IMR-90 (cell line): ENCODE data around the gene CHML. TPM values are rescaled to one million over a fixed set of nuclear protein-coding genes. Genes with fewer than 3 reads are reported as not detected.

Experiments
- ATAC-seq: fragments of 200-7000 bp; cut with Tn5 transposase; 2 replicates; pipeline ENCODE4 v1.9.1; 2020; ENCODE audit warnings: low read depth, mild to moderate bottlenecking, moderate library complexity
- BruUV-seq: library from RNA; stranded (reverse); fragments of 400-500 nt; replicated peaks from 2 replicates; lab custom pipeline; 2021; lab: Mats Ljungman, UMichigan
- CTCF ChIA-PET: fragments of 300-600 bp; formaldehyde crosslinking; extraction: SDS; loops from one replicate; lab custom pipeline; 2021; ENCODE audit warnings: antibody characterized with exemption; lab: Yijun Ruan, JAX
- POLR2A ChIA-PET: fragments of 300-600 bp; sonication (Branson Sonifier 250); formaldehyde crosslinking; loops from one replicate; lab custom pipeline; 2022; ENCODE audit warnings: antibody characterized with exemption; ENCODE audit not compliant: unreplicated experiment; lab: Charles Lee
- DNase-seq: peaks from one replicate; pipeline ENCODE4 v3.0.0; 2013
- H2AFZ ChIP-seq: replicated peaks from 2 replicates; pipeline ENCODE3; 2013; ENCODE audit warnings: low read length, mild to moderate bottlenecking; ENCODE audit not compliant: poor library complexity
- H2AK5ac ChIP-seq: 2 replicates; pipeline ENCODE4 v1.6.1; 2013; ENCODE audit warnings: low read depth, low read length, inconsistent platforms
- H2AK9ac ChIP-seq: replicated peaks from 2 replicates; pipeline ENCODE3; 2013; ENCODE audit warnings: mild to moderate bottlenecking, low read depth, low read length, moderate library complexity; ENCODE audit not compliant: poor library complexity
- H2BK120ac ChIP-seq: 2 replicates; pipeline ENCODE4 v1.6.1; 2013; ENCODE audit warnings: low read depth, low read length, inconsistent platforms
- H2BK15ac ChIP-seq: 3 replicates; pipeline ENCODE4 v1.6.1; 2013; ENCODE audit warnings: low read depth, low read length, inconsistent platforms
- H2BK20ac ChIP-seq: 2 replicates; pipeline ENCODE4 v1.6.1; 2013; ENCODE audit warnings: low read depth, mild to moderate bottlenecking, inconsistent platforms, low read length, moderate library complexity
- H2BK5ac ChIP-seq: 2 replicates; pipeline ENCODE4 v1.6.1; 2013; ENCODE audit warnings: mild to moderate bottlenecking, low read depth, low read length, inconsistent platforms; ENCODE audit not compliant: poor library complexity, severe bottlenecking
- H3K14ac ChIP-seq: replicated peaks from 2 replicates; pipeline ENCODE4 v1.6.1; 2013; ENCODE audit warnings: low read depth, low read length, inconsistent platforms
- H3K18ac ChIP-seq: 2 replicates; pipeline ENCODE4 v1.6.1; 2013; ENCODE audit warnings: low read depth, low read length, control low read depth
- H3K23ac ChIP-seq: 2 replicates; pipeline ENCODE4 v1.6.1; 2013; ENCODE audit warnings: low read depth, low read length, inconsistent platforms
- H3K27ac ChIP-seq: 2 replicates; pipeline ENCODE4 v1.5.1; 2013; ENCODE audit warnings: mild to moderate bottlenecking, control low read depth, low read length; ENCODE audit not compliant: insufficient read depth
- H3K27me3 ChIP-seq: 2 replicates; pipeline ENCODE4 v1.6.1; 2013; ENCODE audit warnings: low read length; ENCODE audit not compliant: control insufficient read depth, insufficient read depth
- H3K36me3 ChIP-seq: 2 replicates; pipeline ENCODE4 v1.6.1; 2013; ENCODE audit warnings: low read length, mixed read lengths; ENCODE audit not compliant: control insufficient read depth, insufficient read depth
- H3K4ac ChIP-seq: 2 replicates; pipeline ENCODE4 v1.6.1; 2013; ENCODE audit warnings: low read depth, low read length, inconsistent platforms
- H3K4me1 ChIP-seq: 2 replicates; pipeline ENCODE4 v1.6.1; 2013; ENCODE audit warnings: low read length, mixed read lengths; ENCODE audit not compliant: control insufficient read depth, insufficient read depth
- H3K4me2 ChIP-seq: 2 replicates; pipeline ENCODE4 v1.6.1; 2013; ENCODE audit warnings: low read depth, mild to moderate bottlenecking, control low read depth, low read length, moderate library complexity
- H3K4me3 ChIP-seq: 2 replicates; pipeline ENCODE4 v1.5.1; 2013; ENCODE audit warnings: low read depth, mild to moderate bottlenecking, control low read depth, low read length, moderate library complexity; ENCODE audit not compliant: insufficient read depth
- H3K56ac ChIP-seq: 2 replicates; pipeline ENCODE4 v1.6.1; 2013; ENCODE audit warnings: low read length, inconsistent platforms; ENCODE audit not compliant: insufficient read depth; ENCODE audit errors: extremely low read depth
- H3K79me1 ChIP-seq, 2 experiments: 2 replicates each; pipeline ENCODE4 v1.6.1; 2013; ENCODE audit warnings: low read length in 2 of 2, inconsistent platforms in 1 of 2, low read depth in 1 of 2
- H3K9ac ChIP-seq: 2 replicates; pipeline ENCODE4 v1.6.1; 2013; ENCODE audit warnings: low read depth, low read length, control low read depth
- H3K9me1 ChIP-seq: 2 replicates; pipeline ENCODE4 v1.6.1; 2013; ENCODE audit warnings: low read length, inconsistent platforms; ENCODE audit not compliant: insufficient read depth
- H3K9me3 ChIP-seq: 2 replicates; pipeline ENCODE4 v1.6.1; 2013; ENCODE audit warnings: low read length; ENCODE audit not compliant: control insufficient read depth, insufficient read depth
- H4K20me1 ChIP-seq: 2 replicates; pipeline ENCODE4 v1.6.1; 2013; ENCODE audit warnings: low read length, inconsistent platforms; ENCODE audit not compliant: insufficient read depth
- H4K5ac ChIP-seq: 2 replicates; pipeline ENCODE4 v1.6.1; 2013; ENCODE audit warnings: mild to moderate bottlenecking, low read depth, low read length, control low read depth
- H4K8ac ChIP-seq, 2 experiments: 2 replicates each; pipeline ENCODE4 v1.6.1; 2013; ENCODE audit warnings: low read depth in 2 of 2, low read length in 2 of 2, control low read depth in 1 of 2, inconsistent platforms in 1 of 2
- H4K91ac ChIP-seq: 2 replicates; pipeline ENCODE4 v1.6.1; 2013; ENCODE audit warnings: low read depth, low read length, inconsistent platforms; ENCODE audit not compliant: insufficient read depth
- RAD21 ChIP-seq: IDR thresholded peaks from 2 replicates; pipeline ENCODE4 v1.6.1; 2012; ENCODE audit warnings: low read length, improper control_type of control experiment
- WGBS, 2 experiments: methylation state at CpG; one replicate each; pipeline versions ENCODE4 v1.1.5 to v1.1.7; 2013; ENCODE audit warnings: missing lambda C conversion rate in 2 of 2; ENCODE audit not compliant: insufficient read length in 1 of 2; ENCODE audit errors: extremely low coverage in 2 of 2; 5-methylcytosine and 5-hydroxymethylcytosine counted together
- dilution Hi-C: fragments of 300-500 bp; cut with HindIII; formaldehyde crosslinking; loops from one replicate; pipeline ENCODE4 v1.14.3; 2018; ENCODE audit warnings: low sequenced_read_pairs; ENCODE audit not compliant: unreplicated experiment
- in situ Hi-C: fragments of 300-500 bp; cut with MboI; formaldehyde crosslinking; loops from 3 replicates; pipeline ENCODE4 v1.14.3; 2019; ENCODE audit warnings: low sequenced_read_pairs, inconsistent platforms, mixed read lengths
- intact Hi-C: fragments of 100-400 bp; cut with micrococcal nuclease; formaldehyde crosslinking; loops from 2 replicates; pipeline ENCODE4 v1.10.0; 2022
- polyA plus RNA-seq, 3 experiments: library from polyadenylated mRNA; depleted of rRNA; stranded (reverse); fragments of >200 nt; gene quantifications; 2 replicates each; pipeline ENCODE4 v1.2.3, GENCODE V29; 2012; ENCODE audit warnings: low replicate concordance in 1 of 3
- total RNA-seq: library from RNA; depleted of rRNA; stranded (reverse); fragments of >200 nt; gene quantifications from 2 replicates; pipeline ENCODE4 v1.2.3, GENCODE V29; 2012

The CHML gene
- total and polyA plus RNA-seq, 2 of the 4 experiments (the other 2 are of a cell fraction) = 5.3 to 25.6 TPM

DNA sequence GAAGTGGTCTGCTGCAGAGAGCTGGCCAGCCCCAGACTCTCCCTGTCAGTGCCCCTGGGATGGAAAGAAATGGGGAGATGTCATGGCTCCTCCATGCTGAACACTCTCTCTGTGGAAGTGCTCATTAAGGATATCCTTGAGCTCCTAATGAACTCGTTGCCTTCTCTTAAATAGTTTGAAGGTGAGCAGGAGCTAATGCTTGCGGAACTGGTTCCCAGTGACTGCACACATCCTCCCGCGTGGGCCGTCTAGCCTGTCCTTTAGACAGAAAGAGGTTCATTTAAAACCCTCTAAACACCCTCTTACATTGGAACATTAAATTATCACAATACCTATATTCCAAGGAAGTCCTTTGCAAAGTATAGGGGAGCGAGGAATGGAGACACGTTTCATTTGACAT, 6.0 kb upstream of the CHML start:
- H3K79me1 ChIP-seq = no peaks in the 10 kb centered on the region
- no peak for ATAC-seq
- H3K23ac ChIP-seq = no peak overlapping the region
- H3K56ac ChIP-seq = no peak overlapping the region
- H2BK20ac ChIP-seq = no peak overlapping the region
- H2AK9ac ChIP-seq = no peak overlapping the region
- H3K4me1 ChIP-seq = no peaks in the 10 kb centered on the region
- no TSS peak for BruUV-seq
- no peak for DNase-seq
- no peak overlapping the region for H3K18ac ChIP-seq
- no peak overlapping the region for H3K4ac ChIP-seq
- no peak overlapping the region for H4K8ac ChIP-seq
- no peak overlapping the region for H3K27ac ChIP-seq
- no peak overlapping the region for H3K14ac ChIP-seq
- no peak overlapping the region for H2AFZ ChIP-seq
- H4K5ac ChIP-seq = no peak overlapping the region
- H3K9ac ChIP-seq = no peak overlapping the region
- intact Hi-C loops = no loop called here
- H3K9me1 ChIP-seq = no peaks in the 10 kb centered on the region
- 17% methylated on average over 2 of the region's 7 CpGs; no CpG with 5 or more reads in 1 of the 2 experiments for WGBS, 2 experiments
- H3K27me3 ChIP-seq = peaks cover 2% of the 10 kb centered on the region; the same call in 1 of the 2 replicates
- no peak overlapping the region for H3K4me3 ChIP-seq
- H3K36me3 ChIP-seq = no peaks in the 10 kb centered on the region
- no peaks in the 10 kb centered on the region; the same call in 1 of the 2 replicates for H3K9me3 ChIP-seq
- H4K91ac ChIP-seq = no peak overlapping the region
- H2BK120ac ChIP-seq = no peak overlapping the region
- CTCF ChIA-PET = no interaction called here
- in situ Hi-C loops = no loop called here
- dilution Hi-C loops = no loop called here
- H4K20me1 ChIP-seq = no peaks in the 10 kb centered on the region
- POLR2A ChIA-PET = no interaction called here
- no peak overlapping the region for H2BK15ac ChIP-seq
- H3K4me2 ChIP-seq = no peak overlapping the region
- H2BK5ac ChIP-seq = no peak overlapping the region
- no peak for TF ChIP-seq RAD21
- no peak overlapping the region for H2AK5ac ChIP-seq
